Measurements from ENCODE around the gene FANCC. TPM values are rescaled to one million over a fixed set of nuclear protein-coding genes. Genes with fewer than 3 reads are reported as not detected.
A peak's percentile ranks its signal among the peaks of the same experiment; 100 is the strongest.

Gene FANCC
- total RNA-seq, 4 donors from 2014 or later = 7.7 to 27.8 (median 9.0) TPM

DNA sequence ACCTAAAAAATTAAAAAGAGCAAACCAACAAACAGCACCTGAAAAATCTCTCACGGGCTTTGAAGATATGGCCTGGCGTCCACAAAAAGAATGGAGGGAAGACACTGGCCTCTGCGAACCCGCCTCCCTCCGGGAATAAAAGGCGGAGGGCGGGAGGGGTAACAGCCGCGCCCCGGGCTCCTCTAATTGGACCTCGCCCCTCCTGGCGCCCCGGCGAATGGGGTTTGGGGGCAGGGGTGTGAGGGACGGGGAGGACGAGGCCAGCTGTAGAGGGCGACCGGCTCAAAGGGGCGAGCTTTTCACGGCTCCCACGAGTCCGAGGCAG, 753 bp downstream of the FANCC start:
- DNase-seq (ENCODE audit: low spot score in 2 of 2) = peak; percentile 81 to 87
- TF ChIP-seq POLR2AphosphoS5 (IDR thresholded peaks at IDR 0.05) (no peak), EP300 (IDR thresholded peaks at IDR 0.05) (no peak), POLR2A (IDR thresholded peaks at IDR 0.05) (no peak)
- TF ChIP-seq, protein P1, sequence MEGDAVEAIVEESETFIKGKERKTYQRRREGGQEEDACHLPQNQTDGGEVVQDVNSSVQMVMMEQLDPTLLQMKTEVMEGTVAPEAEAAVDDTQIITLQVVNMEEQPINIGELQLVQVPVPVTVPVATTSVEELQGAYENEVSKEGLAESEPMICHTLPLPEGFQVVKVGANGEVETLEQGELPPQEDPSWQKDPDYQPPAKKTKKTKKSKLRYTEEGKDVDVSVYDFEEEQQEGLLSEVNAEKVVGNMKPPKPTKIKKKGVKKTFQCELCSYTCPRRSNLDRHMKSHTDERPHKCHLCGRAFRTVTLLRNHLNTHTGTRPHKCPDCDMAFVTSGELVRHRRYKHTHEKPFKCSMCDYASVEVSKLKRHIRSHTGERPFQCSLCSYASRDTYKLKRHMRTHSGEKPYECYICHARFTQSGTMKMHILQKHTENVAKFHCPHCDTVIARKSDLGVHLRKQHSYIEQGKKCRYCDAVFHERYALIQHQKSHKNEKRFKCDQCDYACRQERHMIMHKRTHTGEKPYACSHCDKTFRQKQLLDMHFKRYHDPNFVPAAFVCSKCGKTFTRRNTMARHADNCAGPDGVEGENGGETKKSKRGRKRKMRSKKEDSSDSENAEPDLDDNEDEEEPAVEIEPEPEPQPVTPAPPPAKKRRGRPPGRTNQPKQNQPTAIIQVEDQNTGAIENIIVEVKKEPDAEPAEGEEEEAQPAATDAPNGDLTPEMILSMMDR (IDR thresholded peaks at IDR 0.05) = no peak
- no peaks in the 10 kb centered on the region for H3K9me3 ChIP-seq
- WGBS = 0% methylated on average over 22 of the region's 22 CpGs
- peak overlapping the region; percentile 91 for H3K27ac ChIP-seq
- H3K36me3 ChIP-seq = no peaks in the 10 kb centered on the region
- no peaks in the 10 kb centered on the region for H3K27me3 ChIP-seq
- peaks cover 11% of the 10 kb centered on the region for H3K4me1 ChIP-seq
- H3K4me3 ChIP-seq = peak overlapping the region; percentile 95

- Histone ChIP-seq H3K36me3 (no peaks in the 10 kb centered on the region), H3K9me3 (no peaks in the 10 kb centered on the region), H3K4me3 (peak overlapping the region; percentile 95), H3K27ac (peak overlapping the region; percentile 91), H3K4me1 (peaks cover 11% of the 10 kb centered on the region), H3K27me3 (no peaks in the 10 kb centered on the region)
- 45% methylated on average over 3 of the region's 3 CpGs for WGBS
- DNase-seq (ENCODE audit: low spot score in 2 of 2) = no peak
- TF ChIP-seq, protein P1 (IDR thresholded peaks at IDR 0.05) = no peak
- TF ChIP-seq POLR2AphosphoS5 (IDR thresholded peaks at IDR 0.05) (no peak), POLR2A (IDR thresholded peaks at IDR 0.05) (no peak), EP300 (IDR thresholded peaks at IDR 0.05) (no peak)
These were observed 1.2 kb downstream of the FANCC start for GRCh38 chr9:95316274-95316673.

DNA sequence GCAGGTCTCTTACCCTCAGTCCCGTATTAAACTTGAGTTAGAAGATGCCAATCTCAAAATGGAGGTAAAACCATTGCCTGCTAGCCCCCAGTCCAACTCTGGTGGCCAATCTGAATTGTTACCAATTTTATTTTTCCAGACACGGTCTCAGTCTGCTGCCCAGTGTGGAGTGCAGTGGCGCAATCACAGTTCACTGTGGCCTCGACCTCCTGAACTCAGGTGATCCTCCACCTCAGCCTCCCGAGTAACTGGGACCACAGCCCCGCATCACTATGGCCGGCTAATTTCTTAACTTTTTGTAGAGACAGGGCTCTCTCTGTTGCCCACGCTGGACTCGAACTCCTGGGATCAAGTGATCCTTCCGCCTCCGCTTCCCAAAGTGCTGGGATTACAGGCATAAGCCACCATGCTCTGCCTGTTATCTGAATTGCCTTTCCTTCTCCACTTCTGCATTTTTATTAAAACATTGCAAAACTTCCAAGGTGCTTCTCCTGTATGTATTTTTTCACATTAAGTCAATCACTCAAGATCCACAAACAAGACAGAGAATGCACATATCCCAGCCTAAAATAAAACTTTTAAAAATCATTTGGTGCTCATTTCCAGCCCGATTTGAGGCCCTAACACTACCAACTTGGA, 2.3 kb downstream of the FANCC start:
- WGBS = 92% methylated on average over 12 of the region's 12 CpGs
- TF ChIP-seq POLR2A (IDR thresholded peaks at IDR 0.05) (no peak), EP300 (IDR thresholded peaks at IDR 0.05) (no peak), POLR2AphosphoS5 (IDR thresholded peaks at IDR 0.05) (no peak)
- TF ChIP-seq, protein P1 (IDR thresholded peaks at IDR 0.05) = no peak

DNA sequence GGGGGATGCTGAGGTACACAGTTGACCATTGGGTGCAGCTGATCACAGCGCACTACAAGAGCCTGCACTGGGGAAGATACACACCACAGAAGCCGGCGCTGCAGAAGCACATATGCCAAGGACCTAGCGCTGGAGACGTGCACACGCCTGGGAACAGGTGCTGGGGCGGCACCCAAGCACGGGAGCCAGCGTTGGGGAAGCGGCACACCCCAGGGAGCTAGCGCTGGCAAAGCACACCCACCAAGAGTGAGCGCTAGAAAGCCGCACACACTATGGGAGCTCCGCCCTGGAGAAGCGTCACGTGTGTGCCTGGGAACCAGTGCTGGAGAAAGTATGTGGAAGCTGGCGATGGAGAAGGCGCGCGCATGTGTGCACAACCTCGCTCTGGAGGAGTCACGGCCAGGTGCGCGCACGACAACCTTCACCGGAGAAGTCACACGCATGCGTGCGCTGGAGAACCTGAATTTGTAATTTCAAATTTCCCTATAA, 4.5 kb downstream of the FANCC start:
- Histone ChIP-seq H3K9me3 (no peaks in the 10 kb centered on the region), H3K27me3 (no peaks in the 10 kb centered on the region), H3K27ac (no peak overlapping the region), H3K4me3 (peak overlapping the region; percentile 39), H3K36me3 (no peaks in the 10 kb centered on the region), H3K4me1 (peaks cover 11% of the 10 kb centered on the region)
- TF ChIP-seq, protein P1 (IDR thresholded peaks at IDR 0.05) = no peak
- TF ChIP-seq POLR2A (IDR thresholded peaks at IDR 0.05) = no peak
- no peak for TF ChIP-seq EP300 (IDR thresholded peaks at IDR 0.05)
- TF ChIP-seq POLR2AphosphoS5 (IDR thresholded peaks at IDR 0.05) = no peak
- peak in 1 of 2 donors; percentile 71 for DNase-seq (ENCODE audit: low spot score in 2 of 2)
- WGBS = 32% methylated on average over 28 of the region's 29 CpGs

More for the DNA sequence above, 2.3 kb downstream of the FANCC start:
- Histone ChIP-seq H3K9me3 (no peaks in the 10 kb centered on the region), H3K27ac (no peak overlapping the region), H3K27me3 (no peaks in the 10 kb centered on the region), H3K4me1 (peaks cover 11% of the 10 kb centered on the region), H3K4me3 (no peak overlapping the region), H3K36me3 (no peaks in the 10 kb centered on the region)
- no peak for DNase-seq (ENCODE audit: low spot score in 2 of 2)

DNA sequence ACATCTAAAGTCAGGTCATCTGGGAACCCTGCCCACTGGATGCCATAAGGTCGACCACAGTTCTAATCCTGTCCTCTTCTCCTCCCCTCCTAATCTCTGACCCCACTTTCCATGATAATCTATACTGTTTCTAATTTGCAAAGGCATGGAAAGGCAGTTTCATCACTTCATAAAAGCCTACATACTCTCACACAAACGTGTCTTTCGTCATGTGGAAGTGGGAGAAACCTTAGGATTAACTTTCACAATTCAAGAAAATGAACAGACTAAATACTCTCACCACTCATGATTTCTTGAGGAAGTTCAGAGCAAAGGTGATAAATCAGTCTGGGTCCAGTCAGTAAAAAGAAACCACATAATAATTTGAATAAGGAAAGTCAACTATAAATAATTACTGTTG, 5.5 kb downstream of the FANCC start:
- Histone ChIP-seq H3K36me3 (no peaks in the 10 kb centered on the region), H3K9me3 (no peaks in the 10 kb centered on the region), H3K27me3 (no peaks in the 10 kb centered on the region), H3K4me3 (no peak overlapping the region), H3K27ac (no peak overlapping the region), H3K4me1 (peaks cover 11% of the 10 kb centered on the region)
- 73% methylated on average over 3 of the region's 3 CpGs for WGBS
- TF ChIP-seq POLR2AphosphoS5 (IDR thresholded peaks at IDR 0.05) (no peak), POLR2A (IDR thresholded peaks at IDR 0.05) (no peak), EP300 (IDR thresholded peaks at IDR 0.05) (no peak)
- TF ChIP-seq, protein P1 (IDR thresholded peaks at IDR 0.05) = no peak
- no peak for DNase-seq (ENCODE audit: low spot score in 2 of 2)
